GM21390 (cell line): ENCODE measurements around the gene NPEPPS.

Experiments
- ATAC-seq: cut with Tn5 transposase; IDR thresholded peaks from one replicate; pipeline ENCODE4 v1.9.1; 2021; ENCODE audit not compliant: unreplicated experiment

Gene NPEPPS

DNA sequence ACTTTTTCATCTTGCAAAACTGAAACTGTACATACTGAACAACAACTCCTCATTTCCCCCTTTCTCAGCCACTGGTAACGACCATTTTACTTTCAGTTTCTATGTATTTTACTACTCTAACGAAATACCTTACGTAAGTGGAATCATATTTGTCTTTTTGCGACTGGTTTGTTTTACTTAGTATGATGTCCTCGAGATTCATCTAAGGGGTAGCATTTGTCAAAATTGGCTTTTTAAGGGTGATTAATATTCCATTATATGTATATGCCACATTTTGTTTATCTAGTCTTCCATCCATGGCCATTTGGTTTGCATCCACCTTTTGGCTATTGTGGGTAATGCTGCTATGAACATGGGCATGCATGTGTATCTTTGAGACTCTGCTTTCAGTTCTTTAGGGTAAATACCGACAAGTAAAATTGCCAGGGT, 129.2 kb downstream of the NPEPPS start:
- ATAC-seq, result peak; percentile 54

DNA sequence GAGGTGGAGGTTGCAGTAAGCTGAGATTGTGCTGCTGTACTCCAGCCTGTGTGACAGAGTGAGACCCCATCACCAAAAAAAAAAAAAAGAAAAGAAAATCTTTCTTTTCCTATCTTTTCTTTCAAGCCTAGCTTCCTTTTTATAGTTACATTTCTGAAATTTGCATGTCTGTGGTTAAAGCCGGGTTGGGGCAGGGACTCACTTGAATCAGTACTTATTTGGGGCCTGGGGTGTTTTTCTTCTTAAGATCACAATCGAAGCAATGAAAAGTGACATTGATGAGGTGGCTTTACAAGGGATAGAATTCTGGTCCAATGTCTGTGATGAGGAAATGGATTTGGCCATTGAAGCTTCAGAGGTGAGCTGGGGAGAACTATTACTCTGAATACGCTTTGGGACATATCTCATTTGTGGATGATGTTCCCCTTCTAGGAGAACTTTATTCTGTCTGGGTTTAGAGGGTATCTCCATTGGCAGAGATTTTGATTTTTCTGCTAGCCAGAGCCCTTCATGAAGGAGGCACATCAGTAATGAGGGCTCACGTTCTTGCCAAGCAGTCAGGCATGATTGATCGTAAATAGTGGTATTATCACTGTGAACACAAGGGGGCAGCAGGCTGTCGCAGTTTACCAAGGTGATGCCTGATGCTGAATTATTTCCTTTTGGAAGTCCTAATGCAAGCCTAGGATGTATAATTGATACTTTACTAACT, 133.2 kb downstream of the NPEPPS start:
- no peak for ATAC-seq

DNA sequence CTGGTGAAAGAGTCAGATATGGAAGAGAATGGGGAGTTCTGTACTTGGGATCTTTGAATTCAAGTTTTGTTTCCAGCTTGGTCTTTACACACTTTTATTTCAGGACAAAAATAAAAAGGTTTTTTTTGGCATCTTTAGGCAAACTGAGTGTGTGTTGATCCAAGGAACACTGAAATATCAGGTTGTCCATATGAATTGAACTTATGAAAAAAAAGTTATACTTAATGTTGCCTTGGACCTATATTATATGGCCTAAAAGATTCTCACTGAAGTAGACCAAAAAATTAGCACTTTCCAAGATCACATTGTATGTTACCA, 133.7 kb downstream of the NPEPPS start:
- ATAC-seq, result no peak

DNA sequence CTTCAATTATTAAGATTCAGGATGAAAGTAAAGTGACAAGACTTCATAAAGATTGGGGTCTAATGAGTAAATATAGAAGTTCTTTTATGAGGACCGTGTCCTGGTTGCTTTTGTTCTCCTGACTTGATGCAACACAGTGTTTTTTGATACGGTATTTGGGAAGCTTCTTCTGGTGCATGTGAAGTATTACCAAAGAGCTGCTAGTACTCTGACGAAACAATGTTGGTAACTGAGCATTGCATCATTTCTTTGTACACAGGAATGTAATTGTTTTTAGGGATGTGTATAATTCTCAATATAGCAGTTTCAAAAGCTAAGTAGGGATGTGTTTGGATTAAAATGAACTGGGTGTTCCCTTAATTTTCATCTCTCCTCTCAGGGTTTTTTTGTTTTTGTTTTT, 134.7 kb downstream of the NPEPPS start:
- no peak for ATAC-seq

DNA sequence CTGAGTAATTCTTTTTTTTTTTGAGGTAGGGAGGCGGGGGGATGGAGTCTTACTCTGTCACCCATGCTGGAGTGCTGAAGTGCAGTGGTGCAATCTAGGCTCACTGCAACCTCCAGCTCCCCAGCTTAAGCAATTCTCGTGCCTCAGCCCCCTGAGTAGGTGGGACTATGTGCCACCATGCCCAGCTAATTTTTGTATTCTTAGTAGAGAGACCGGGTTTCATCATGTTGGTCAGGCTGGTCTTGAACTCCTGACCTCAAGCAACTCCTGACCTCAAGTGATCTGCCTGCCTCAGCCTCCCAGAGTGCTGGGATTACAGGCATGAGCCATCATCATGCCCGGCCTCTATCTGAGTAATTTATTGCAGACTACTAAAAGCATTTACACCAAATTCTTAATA, 138.2 kb downstream of the NPEPPS start:
- no peak for ATAC-seq

DNA sequence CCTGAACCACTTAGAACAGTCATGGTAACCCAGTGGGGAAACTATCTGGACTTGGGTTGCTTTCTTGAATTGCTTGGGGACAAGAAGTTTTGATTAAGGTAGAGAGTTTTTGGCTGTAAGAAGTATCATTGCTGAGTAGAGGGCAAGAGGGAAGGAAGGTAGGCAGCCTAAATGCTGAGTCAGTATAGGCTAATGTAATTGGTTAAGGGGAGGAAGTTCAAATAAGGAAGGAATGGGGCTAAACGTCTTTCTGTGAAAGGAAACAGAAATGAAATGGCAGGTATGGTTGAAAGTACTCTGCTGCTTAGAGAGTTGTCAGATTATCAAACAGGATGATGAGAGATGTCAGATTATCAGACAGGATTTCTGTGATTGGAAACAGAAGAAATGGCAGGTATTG, 139.2 kb downstream of the NPEPPS start:
- no peak for ATAC-seq
